K562 (cell line): Measurements from ENCODE around the gene DNAJC1.

Experiments used
- CTCF ChIP-seq, 3 experiments: IDR thresholded peaks in 2 of 3; conservative IDR thresholded peaks in 1 of 3; 2 replicates each; pipeline ENCODE4 v1.5.1; 2011 to 2012; ENCODE audit warnings: low read length in 3 of 3, mild to moderate bottlenecking in 3 of 3, control low read depth in 2 of 3, improper control_type of control experiment in 1 of 3, inconsistent platforms in 1 of 3, low read depth in 1 of 3, mixed read lengths in 1 of 3, moderate library complexity in 1 of 3; ENCODE audit not compliant: insufficient read depth in 2 of 3
- EZH2 ChIP-seq: IDR thresholded peaks from 2 replicates; pipeline ENCODE4 v1.6.1; 2012; ENCODE audit warnings: low read depth, mild to moderate bottlenecking, inconsistent platforms, low read length, borderline replicate concordance
- GTF2F1 ChIP-seq: IDR thresholded peaks from 2 replicates; pipeline ENCODE4 v1.6.1; 2011; ENCODE audit warnings: low read depth, low read length, improper control_type of control experiment
- KAT2B ChIP-seq: IDR thresholded peaks from one replicate; pipeline ENCODE4 v1.6.1; 2012; ENCODE audit warnings: low read depth, mild to moderate bottlenecking, control low read depth, inconsistent platforms, low read length, moderate library complexity
- MYBL2 ChIP-seq, 2 experiments: fragments of 450-650 bp in 1 of 2; sonication (generic) in 1 of 2; formaldehyde crosslinking in 1 of 2; IDR thresholded peaks; 2 replicates each; pipeline versions ENCODE4 v1.6.1 to v1.8.1; 2017 to 2022; ENCODE audit warnings: borderline replicate concordance in 1 of 2, inconsistent platforms in 1 of 2, low read depth in 1 of 2, mild to moderate bottlenecking in 1 of 2, missing genetic modification reagents in 1 of 2, moderate library complexity in 1 of 2
- NBN ChIP-seq: fragments of 450-650 bp; IDR thresholded peaks from 2 replicates; pipeline ENCODE4 v1.6.1; 2016; ENCODE audit warnings: low read depth, mild to moderate bottlenecking
- POLR2A ChIP-seq: fragments of 450-650 bp; conservative IDR thresholded peaks from 2 replicates; pipeline ENCODE4 v1.6.1; 2016
- PPARD ChIP-seq: fragments of 250-450 bp; sonication (Bioruptor Pico); IDR thresholded peaks from 2 replicates; pipeline ENCODE4 v1.8.0; 2022; ENCODE audit warnings: inconsistent platforms, mild to moderate bottlenecking, moderate library complexity
- RCOR1 ChIP-seq, 2 experiments: IDR thresholded peaks; 2 replicates each; pipeline ENCODE4 v1.6.1; 2012; ENCODE audit warnings: low read depth in 2 of 2, low read length in 2 of 2, borderline replicate concordance in 1 of 2, improper control_type of control experiment in 1 of 2
- SIN3A ChIP-seq, 2 experiments: fragments of 150-350 bp in 1 of 2; IDR thresholded peaks; 2 replicates each; pipeline ENCODE4 v1.6.1; 2011 to 2016; ENCODE audit warnings: borderline replicate concordance in 2 of 2, low read depth in 2 of 2, low read length in 2 of 2, mild to moderate bottlenecking in 2 of 2, moderate library complexity in 2 of 2; ENCODE audit not compliant: control insufficient read depth in 1 of 2
- TAF15 ChIP-seq: fragments of 200-400 bp; formaldehyde crosslinking; IDR thresholded peaks from 2 replicates; pipeline ENCODE4 v1.6.1; 2017; ENCODE audit warnings: mild to moderate bottlenecking, low read depth, low read length, moderate library complexity
- ZBTB26 ChIP-seq: fragments of 450-650 bp; formaldehyde crosslinking; IDR thresholded peaks from 2 replicates; pipeline ENCODE4 v1.4.0; 2022; ENCODE audit warnings: missing genetic modification characterization
- ZBTB33 ChIP-seq: sonication (generic); formaldehyde crosslinking; IDR thresholded peaks from 2 replicates; pipeline ENCODE4 v1.8.1; 2023; ENCODE audit warnings: mild to moderate bottlenecking, missing genetic modification reagents
- ZNF830 ChIP-seq: fragments of 250-450 bp; sonication (Bioruptor Pico); IDR thresholded peaks from 2 replicates; pipeline ENCODE4 v1.5.0; 2021; ENCODE audit warnings: mild to moderate bottlenecking

GRCh38 chr10:21919117-21919516 is 84.4 kb downstream of the DNAJC1 start:
- TF ChIP-seq ZNF830 (CRISPR knock-in tag): no peak
- no peak for TF ChIP-seq EZH2
- TF ChIP-seq POLR2A: no peak
- no peak for TF ChIP-seq ZBTB33
- no peak for TF ChIP-seq PPARD
- TF ChIP-seq NBN: no peak
- no peak for TF ChIP-seq GTF2F1
- TF ChIP-seq CTCF (IDR thresholded peaks at IDR 0.05 in 2 of 3, conservative IDR thresholded peaks at IDR 0.05 in 1 of 3; ENCODE audit: insufficient read depth in 2 of 3, low read depth in 1 of 3, low read length in 3 of 3): no peak
- no peak for TF ChIP-seq SIN3A (IDR thresholded peaks at IDR 0.05; ENCODE audit: borderline replicate concordance in 2 of 2, control insufficient read depth in 1 of 2, low read depth in 2 of 2, low read length in 2 of 2)
- no peak for TF ChIP-seq RCOR1 (IDR thresholded peaks at IDR 0.05; ENCODE audit: borderline replicate concordance in 1 of 2, low read depth in 2 of 2, low read length in 2 of 2)
- no peak for TF ChIP-seq KAT2B
- no peak for TF ChIP-seq TAF15
- TF ChIP-seq ZBTB26 (CRISPR knock-in tag): no peak
- TF ChIP-seq MYBL2 (IDR thresholded peaks at IDR 0.05; ENCODE audit: low read depth): no peak
- TF ChIP-seq MYBL2 (CRISPR knock-in tag; IDR thresholded peaks at IDR 0.05; ENCODE audit: borderline replicate concordance): no peak
